Lung (tissue), 12 donors: ENCODE measurements around the gene NUP98. TPM values are rescaled to one million over a fixed set of nuclear protein-coding genes. Genes with fewer than 3 reads are reported as not detected.

Source experiments
- ATAC-seq: fragments of 200-7000 bp; cut with Tn5 transposase; one replicate; pipeline ENCODE4 v1.9.1; 2020; ENCODE audit warnings: moderate number of reproducible peaks; ENCODE audit not compliant: insufficient read depth, low FRiP score
- DNase-seq, 3 donors: peaks; one replicate each; pipeline ENCODE4 v3.0.0-alpha.2; 2013 to 2017
- H3K27ac ChIP-seq, 2 donors: one replicate each; pipeline ENCODE4 v1.5.1; 2013; ENCODE audit warnings: mild to moderate bottlenecking in 2 of 2, moderate library complexity in 2 of 2, control low read depth in 1 of 2, inconsistent platforms in 1 of 2, low read depth in 1 of 2, low read length in 1 of 2
- H3K27me3 ChIP-seq, 3 donors: one replicate each; pipeline ENCODE4 v1.5.1; 2013; ENCODE audit warnings: low read length in 2 of 3; ENCODE audit not compliant: control insufficient read depth in 3 of 3, insufficient read depth in 3 of 3
- H3K36me3 ChIP-seq, 4 donors: one replicate each; pipeline ENCODE4 v1.5.1; 2013; ENCODE audit warnings: low read length in 4 of 4, mild to moderate bottlenecking in 1 of 4, moderate library complexity in 1 of 4; ENCODE audit not compliant: control insufficient read depth in 4 of 4, insufficient read depth in 4 of 4
- H3K4me1 ChIP-seq, 5 donors: one replicate each; pipeline ENCODE4 v1.5.1; 2013; ENCODE audit warnings: low read length in 5 of 5, mild to moderate bottlenecking in 2 of 5, moderate library complexity in 1 of 5; ENCODE audit not compliant: control insufficient read depth in 5 of 5, insufficient read depth in 5 of 5
- H3K4me3 ChIP-seq: one replicate; pipeline ENCODE4 v1.5.1; 2013; ENCODE audit warnings: mild to moderate bottlenecking, control low read depth, moderate library complexity
- H3K9ac ChIP-seq, 2 donors: one replicate each; pipeline ENCODE4 v1.5.1; 2013; ENCODE audit warnings: low read length in 2 of 2, control low read depth in 1 of 2; ENCODE audit not compliant: insufficient read depth in 1 of 2
- H3K9me3 ChIP-seq, 4 donors: one replicate each; pipeline ENCODE4 v1.5.1; 2013; ENCODE audit warnings: low read length in 3 of 4, mild to moderate bottlenecking in 1 of 4, moderate library complexity in 1 of 4; ENCODE audit not compliant: control insufficient read depth in 4 of 4, insufficient read depth in 3 of 4
- WGBS, 2 donors: extraction: QIAGEN DNeasy Blood & Tissue Kit; methylation state at CpG; one replicate each; pipeline ENCODE4 v1.1.7; 2013; 5-methylcytosine and 5-hydroxymethylcytosine counted together
- polyA plus RNA-seq, 2 donors: library from polyadenylated mRNA; stranded (reverse); fragments of 200-250 nt; gene quantifications; one replicate each; pipeline ENCODE4 v1.2.1, GENCODE V29; 2013
- total RNA-seq, 2 donors: library from RNA; depleted of rRNA in 1 of 2; stranded (reverse); fragments of >200 nt in 1 of 2; gene quantifications; one replicate each; pipeline ENCODE4 v1.2.1, GENCODE V29; 2014 to 2021
- TF ChIP-seq, protein P1 (sequence below): IDR thresholded peaks from 2 replicates; pipeline ENCODE4 v1.5.1; 2012; ENCODE audit warnings: mild to moderate bottlenecking; ENCODE audit errors: control extremely low read depth, extremely low read depth
- donor health status: control.
- donor health status: control.
- donor health status: Bipolar disorder and iron deficiency.
- donor health status: healthy.
- donor health status: DM: yes; HTN: yes; CAD: no.

Gene NUP98
- total and polyA plus RNA-seq, 4 donors, result 16.6 to 109 (median 59.7) TPM

DNA sequence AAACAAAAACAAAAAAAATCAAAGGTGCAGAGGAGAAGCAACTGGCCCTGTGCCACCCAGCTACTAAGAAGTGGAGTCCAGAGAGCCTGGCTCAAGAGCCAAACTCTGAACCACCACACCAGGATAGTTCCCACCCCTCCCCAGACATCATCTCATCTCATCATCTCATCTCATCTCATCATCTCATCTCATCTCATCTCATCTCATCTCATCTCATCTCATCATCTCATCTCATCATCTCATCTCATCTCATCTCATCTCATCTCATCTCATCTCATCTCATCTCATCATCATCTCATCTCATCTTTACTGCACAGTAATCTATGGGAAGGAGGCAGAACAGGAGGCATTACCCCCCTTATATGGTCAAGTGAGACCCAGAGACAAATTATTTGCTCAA lies 134.5 kb downstream of the NUP98 start:
- Histone ChIP-seq H3K4me3 (no peak overlapping the region), H3K9ac (no peak overlapping the region), H3K4me1 (no peaks in the 10 kb centered on the region), H3K27ac (no peak overlapping the region), H3K36me3 (peaks cover 0 to 26% (median 7%) of the 10 kb centered on the region in 4 donors), H3K27me3 (no peaks in the 10 kb centered on the region), H3K9me3 (no peaks in the 10 kb centered on the region)
- no peak for DNase-seq
- ATAC-seq, result no peak
- TF ChIP-seq, protein P1, sequence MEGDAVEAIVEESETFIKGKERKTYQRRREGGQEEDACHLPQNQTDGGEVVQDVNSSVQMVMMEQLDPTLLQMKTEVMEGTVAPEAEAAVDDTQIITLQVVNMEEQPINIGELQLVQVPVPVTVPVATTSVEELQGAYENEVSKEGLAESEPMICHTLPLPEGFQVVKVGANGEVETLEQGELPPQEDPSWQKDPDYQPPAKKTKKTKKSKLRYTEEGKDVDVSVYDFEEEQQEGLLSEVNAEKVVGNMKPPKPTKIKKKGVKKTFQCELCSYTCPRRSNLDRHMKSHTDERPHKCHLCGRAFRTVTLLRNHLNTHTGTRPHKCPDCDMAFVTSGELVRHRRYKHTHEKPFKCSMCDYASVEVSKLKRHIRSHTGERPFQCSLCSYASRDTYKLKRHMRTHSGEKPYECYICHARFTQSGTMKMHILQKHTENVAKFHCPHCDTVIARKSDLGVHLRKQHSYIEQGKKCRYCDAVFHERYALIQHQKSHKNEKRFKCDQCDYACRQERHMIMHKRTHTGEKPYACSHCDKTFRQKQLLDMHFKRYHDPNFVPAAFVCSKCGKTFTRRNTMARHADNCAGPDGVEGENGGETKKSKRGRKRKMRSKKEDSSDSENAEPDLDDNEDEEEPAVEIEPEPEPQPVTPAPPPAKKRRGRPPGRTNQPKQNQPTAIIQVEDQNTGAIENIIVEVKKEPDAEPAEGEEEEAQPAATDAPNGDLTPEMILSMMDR, result no peak

DNA sequence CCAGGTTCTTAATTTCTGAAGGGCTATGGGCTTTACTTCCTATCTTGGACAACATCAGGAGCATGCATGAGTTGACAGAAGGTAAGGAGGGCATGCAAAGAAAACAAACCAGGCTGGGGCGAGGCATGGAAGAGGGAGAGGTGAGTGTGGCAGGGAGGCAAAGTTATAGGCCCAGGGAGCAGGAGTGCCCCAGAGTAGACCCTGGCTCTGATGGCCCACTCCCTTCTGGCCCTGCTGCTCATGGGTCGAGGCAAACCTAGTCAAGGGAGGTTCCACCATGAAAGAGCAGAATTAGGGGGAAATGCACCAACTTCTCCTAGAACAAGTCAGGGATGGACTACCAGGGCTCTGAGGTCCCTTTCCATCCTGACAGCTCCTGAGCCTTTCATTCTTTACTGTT lies 136.4 kb downstream of the NUP98 start:
- no peak overlapping the region for H3K4me3 ChIP-seq
- H3K36me3 ChIP-seq, result peaks cover 0 to 11% (median 5%) of the 10 kb centered on the region in 4 donors
- H3K27me3 ChIP-seq, result no peaks in the 10 kb centered on the region
- H3K27ac ChIP-seq, result no peak overlapping the region
- no peak overlapping the region for H3K9ac ChIP-seq
- TF ChIP-seq, protein P1, result no peak
- 92 to 96% methylated on average over 2 of the region's 2 CpGs for WGBS, 2 donors
- ATAC-seq (no peak), DNase-seq (no peak)
- H3K9me3 ChIP-seq, result no peaks in the 10 kb centered on the region
- no peaks in the 10 kb centered on the region for H3K4me1 ChIP-seq

DNA sequence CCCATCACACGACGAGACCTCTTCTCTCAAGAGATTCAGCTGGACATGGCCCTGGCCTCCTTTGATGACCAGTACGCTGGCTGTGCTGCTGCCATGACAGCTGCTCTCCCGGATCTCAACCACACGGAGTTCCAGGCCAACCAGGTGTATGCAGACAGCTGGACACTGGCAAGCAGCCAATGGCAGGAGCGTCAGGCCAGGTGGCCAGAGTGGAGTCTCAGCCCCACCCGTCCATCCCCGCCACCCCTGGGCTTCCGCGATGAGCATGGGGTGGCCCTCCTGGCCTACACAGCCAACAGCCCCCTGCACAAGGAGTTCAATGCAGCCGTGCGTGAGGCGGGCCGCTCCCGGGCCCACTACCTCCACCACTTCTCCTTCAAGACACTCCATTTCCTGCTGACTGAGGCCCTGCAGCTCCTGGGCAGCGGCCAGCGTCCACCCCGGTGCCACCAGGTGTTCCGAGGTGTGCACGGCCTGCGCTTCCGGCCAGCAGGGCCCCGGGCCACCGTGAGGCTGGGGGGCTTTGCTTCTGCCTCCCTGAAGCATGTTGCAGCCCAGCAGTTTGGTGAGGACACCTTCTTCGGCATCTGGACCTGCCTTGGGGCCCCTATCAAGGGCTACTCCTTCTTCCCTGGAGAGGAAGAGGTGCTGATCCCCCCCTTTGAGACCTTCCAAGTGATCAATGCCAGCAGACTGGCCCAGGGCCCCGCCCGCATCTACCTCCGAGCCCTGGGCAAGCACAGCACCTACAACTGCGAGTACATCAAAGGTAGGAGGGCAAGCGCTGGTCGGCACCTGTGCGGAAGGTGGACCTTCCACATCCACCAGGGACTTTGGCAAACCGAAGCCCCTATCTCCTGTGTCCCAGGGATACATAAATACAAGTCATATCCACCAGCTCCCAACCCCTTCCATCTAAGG lies 137.5 kb downstream of the NUP98 start:
- Histone ChIP-seq H3K4me3 (no peak overlapping the region), H3K27ac (no peak overlapping the region), H3K36me3 (peaks cover 0 to 7% (median 1%) of the 10 kb centered on the region in 4 donors), H3K27me3 (no peaks in the 10 kb centered on the region), H3K4me1 (no peaks in the 10 kb centered on the region), H3K9ac (no peak overlapping the region), H3K9me3 (no peaks in the 10 kb centered on the region)
- TF ChIP-seq, protein P1, result no peak
- WGBS, 2 donors, result 91 to 94% methylated on average over 33 of the region's 33 CpGs
- ATAC-seq (no peak), DNase-seq (no peak)
